ENCODE data around the gene SLC7A10.
A peak's percentile ranks its signal among the peaks of the same experiment; 100 is the strongest.

Gene SLC7A10

DNA sequence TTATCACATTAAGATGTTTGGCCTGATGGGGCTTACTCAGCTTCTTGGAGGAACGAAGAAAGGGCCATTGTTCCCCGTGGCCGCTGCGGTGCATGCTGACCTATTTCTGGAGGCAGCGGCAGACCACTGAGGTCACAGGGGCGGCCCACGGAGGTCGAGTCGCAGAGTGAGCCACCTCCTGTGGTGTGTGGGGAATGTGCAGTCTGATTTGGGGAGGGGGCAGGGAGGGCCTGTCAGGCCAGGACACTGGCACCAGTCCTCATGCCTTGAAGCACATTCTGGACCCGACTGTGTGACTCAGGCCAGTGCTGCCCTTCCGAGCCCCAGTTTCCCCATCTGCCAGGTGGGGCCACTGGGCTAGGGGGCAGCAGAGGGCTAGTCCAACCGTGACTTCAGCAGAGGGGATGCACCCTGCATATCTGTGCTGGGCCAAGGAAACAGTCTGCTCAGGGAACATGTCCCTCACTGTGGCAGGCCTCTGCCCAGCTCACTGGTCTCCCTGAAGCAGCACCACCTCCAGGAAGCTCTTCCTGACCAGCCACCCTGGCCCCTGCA is 6.3 kb downstream of the SLC7A10 start:
- H3K4me3 ChIP-seq (ENCODE audit: low read length), result no peak overlapping the region
- TF ChIP-seq CTCF (IDR thresholded peaks at IDR 0.05; ENCODE audit: insufficient read depth, low read depth, low read length, missing control alignments), result no peak
- DNase-seq (ENCODE audit: low read depth), result no peak

DNA sequence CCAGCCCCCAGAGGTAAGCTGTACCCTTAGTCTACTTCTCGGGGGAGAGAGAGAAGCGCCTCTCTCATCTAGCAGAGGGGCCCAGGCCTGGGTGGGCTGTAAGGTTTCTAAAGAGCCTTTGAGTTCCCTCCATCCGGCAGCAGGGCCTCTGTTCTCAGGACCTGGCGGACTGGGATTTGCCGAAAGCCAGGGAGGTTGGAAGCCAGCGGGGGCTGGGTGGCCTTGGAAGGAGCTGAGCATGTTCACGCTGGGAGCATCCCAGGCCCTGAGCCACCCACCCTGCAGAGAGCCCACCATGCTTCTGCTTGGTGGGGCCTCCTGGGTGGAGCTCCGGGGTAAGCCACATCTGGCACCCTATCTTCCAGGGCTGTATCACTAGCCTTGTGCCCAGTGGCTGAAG is 7.8 kb downstream of the SLC7A10 start:
- no peak for TF ChIP-seq CTCF (IDR thresholded peaks at IDR 0.05; ENCODE audit: insufficient read depth, low read depth, low read length, missing control alignments)
- H3K4me3 ChIP-seq (ENCODE audit: low read length), result no peak overlapping the region

DNA sequence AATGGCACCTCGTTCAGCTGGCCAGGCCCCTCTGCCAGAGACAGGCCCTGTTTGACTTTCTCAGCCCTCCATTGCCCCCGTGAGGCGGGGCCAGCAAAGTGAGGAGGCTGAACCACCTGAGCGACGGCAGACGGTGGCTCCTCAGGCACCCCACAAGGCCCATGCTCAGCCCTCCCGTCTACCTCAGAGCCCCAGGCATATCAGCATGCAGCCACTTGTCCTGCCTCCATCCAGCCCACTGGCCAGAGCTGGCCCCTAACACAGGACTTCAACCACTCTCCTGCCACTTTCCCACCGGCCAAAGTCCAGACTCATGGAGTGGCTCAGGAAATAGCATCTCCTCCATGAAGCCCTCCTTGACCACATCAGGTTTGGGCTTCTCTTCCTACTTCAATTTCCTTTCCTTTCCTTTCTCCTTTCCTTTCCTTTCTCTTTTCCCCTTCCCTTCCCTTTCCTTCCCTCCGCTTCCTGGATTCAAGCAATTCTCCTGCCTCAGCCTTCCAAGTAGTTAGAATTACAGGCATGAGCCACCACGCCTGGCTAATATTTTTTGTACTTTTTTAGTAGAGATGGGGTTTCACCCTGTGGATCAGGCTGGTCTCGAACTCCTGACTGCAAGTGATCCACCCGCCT is 9.3 kb downstream of the SLC7A10 start:
- DNase-seq (ENCODE audit: low read depth), result no peak
- TF ChIP-seq CTCF (IDR thresholded peaks at IDR 0.05; ENCODE audit: insufficient read depth, low read depth, low read length, missing control alignments), result no peak
- no peak overlapping the region for H3K4me3 ChIP-seq (ENCODE audit: low read length)

More for the DNA sequence above, 7.8 kb downstream of the SLC7A10 start:
- DNase-seq (ENCODE audit: low read depth), result no peak

- TF ChIP-seq CTCF (IDR thresholded peaks at IDR 0.05; ENCODE audit: insufficient read depth, low read depth, low read length, missing control alignments), result no peak
- DNase-seq (ENCODE audit: low read depth), result no peak
- H3K4me3 ChIP-seq (ENCODE audit: low read length), result no peak overlapping the region
These were observed 10.0 kb downstream of the SLC7A10 start for GRCh38 chr19:33215438-33216197.

- no peak overlapping the region for H3K4me3 ChIP-seq (ENCODE audit: low read length)
- TF ChIP-seq CTCF (IDR thresholded peaks at IDR 0.05; ENCODE audit: insufficient read depth, low read depth, low read length, missing control alignments), result peak; percentile 26
- DNase-seq (ENCODE audit: low read depth), result peak; percentile 19
These were observed 11.1 kb downstream of the SLC7A10 start for GRCh38 chr19:33214596-33214995.

GRCh38 chr19:33212436-33213172 is 13.0 kb downstream of the SLC7A10 start:
- TF ChIP-seq CTCF (IDR thresholded peaks at IDR 0.05; ENCODE audit: insufficient read depth, low read depth, low read length, missing control alignments), result no peak
- H3K4me3 ChIP-seq (ENCODE audit: low read length), result no peak overlapping the region
- DNase-seq (ENCODE audit: low read depth), result no peak
